CD4-positive, alpha-beta T cell treated with Interleukin-6 at 100 ng/mL for 8 hours (primary cell): Measurements from ENCODE around the gene STYXL1.

ENCODE experiments used
- DNase-seq: peaks from one replicate; pipeline ENCODE4 v3.0.0-alpha.2; 2020; ENCODE audit warnings: mixed read lengths, low spot score

STYXL1 gene

GRCh38 chr7:75957021-75957736 lies 90.6 kb downstream of the STYXL1 start:
- no peak for DNase-seq

- no peak for DNase-seq
These were observed 92.4 kb downstream of the STYXL1 start for GRCh38 chr7:75955331-75955955.

- DNase-seq = no peak
These were observed 93.9 kb downstream of the STYXL1 start for GRCh38 chr7:75953931-75954330.

DNA sequence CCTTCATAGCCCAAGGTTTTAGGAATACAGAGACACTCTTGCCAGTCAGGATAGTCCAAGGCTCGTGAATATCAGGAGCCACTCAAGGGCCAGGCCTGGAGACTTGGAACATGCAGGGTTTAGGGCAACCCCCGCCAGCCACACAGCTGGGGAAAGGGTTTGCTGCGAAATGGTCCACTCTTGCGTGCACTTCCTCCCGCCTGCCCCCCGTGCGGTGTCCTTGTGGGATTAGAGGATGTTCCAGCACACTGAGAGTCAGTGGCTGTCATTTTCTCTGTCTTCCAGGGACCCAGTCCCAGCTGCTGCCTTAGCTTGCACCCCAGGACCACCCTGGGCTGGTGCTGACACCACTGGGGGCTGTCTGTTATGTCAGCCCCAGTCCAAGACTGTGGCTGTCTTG lies 94.4 kb downstream of the STYXL1 start:
- DNase-seq = no peak

- no peak for DNase-seq
These were observed 96.3 kb downstream of the STYXL1 start for GRCh38 chr7:75951506-75951905.

DNA sequence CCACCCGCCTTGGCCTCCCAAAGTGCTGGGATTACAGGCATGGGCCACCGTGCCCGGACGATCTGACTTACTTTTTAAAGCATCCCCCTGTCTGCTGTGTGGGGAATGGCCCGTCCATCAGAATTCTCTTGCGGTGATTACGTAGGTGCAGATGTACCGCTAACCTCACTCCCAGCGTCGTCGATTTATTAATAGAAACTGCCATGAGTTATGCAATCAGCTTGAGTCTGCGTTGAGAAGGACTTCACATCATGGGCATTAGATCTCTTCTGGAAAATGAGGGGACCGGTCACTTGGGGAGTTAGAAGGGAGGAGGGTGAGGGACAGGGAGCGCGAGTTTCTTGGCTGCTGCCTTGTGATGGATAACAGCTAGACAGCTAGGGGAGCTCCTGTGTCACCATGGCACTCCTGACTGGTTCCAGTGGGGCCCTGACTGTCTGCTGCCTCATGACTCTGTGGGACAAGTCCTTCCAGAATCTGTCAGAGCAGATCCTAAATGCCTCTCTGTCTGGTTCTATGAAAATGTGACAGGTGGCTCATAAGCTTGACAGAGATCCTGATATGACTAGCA lies 97.6 kb downstream of the STYXL1 start:
- DNase-seq = no peak

DNA sequence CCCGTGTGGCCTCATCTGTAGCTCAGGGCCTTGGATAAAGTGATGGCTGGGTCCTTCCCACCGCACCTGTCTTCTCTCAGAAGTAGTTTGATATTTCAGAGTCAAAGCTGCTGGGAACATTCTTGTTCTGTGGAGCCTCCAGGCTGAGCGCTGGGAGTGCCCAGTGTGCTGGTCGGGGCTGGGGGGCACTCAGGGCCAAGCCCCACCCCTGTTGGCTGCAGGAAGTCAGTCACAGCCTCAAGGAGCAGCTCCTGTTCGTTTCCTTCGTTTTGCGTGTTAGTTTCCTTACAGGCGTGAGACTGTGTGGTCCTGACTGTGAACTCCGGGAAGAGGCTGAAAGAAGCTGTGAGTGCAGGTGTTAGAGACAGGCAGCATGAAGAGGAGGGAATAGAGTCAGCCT lies 99.6 kb downstream of the STYXL1 start:
- DNase-seq = no peak
